NOMO-1 treated with dmso at 0.1 percent for 144 hours (cell line): ENCODE data around the gene CERS2.

Source experiments
- DNase-seq: peaks from one replicate; lab custom pipeline; 2025; ENCODE audit not compliant: unreplicated experiment; lab: John Stamatoyannopoulos, UW

CERS2 gene

GRCh38 chr1:150974580-150975478, at the start of gene CERS2:
CERS2 (minus strand) TSS chr1:150974835; CDS start chr1:150969090, 5,745 bp downstream.
- DNase-seq: peak; percentile 48

GRCh38 chr1:151013518-151013917, 38.9 kb upstream of the CERS2 start:
- DNase-seq: no peak

GRCh38 chr1:151012684-151013471, 38.2 kb upstream of the CERS2 start:
- no peak for DNase-seq

GRCh38 chr1:151011154-151011850, 36.7 kb upstream of the CERS2 start:
- DNase-seq: no peak

- DNase-seq: no peak
These were observed 35.7 kb upstream of the CERS2 start for GRCh38 chr1:151010346-151010726.

GRCh38 chr1:151009674-151010345, 35.2 kb upstream of the CERS2 start:
- DNase-seq: no peak

GRCh38 chr1:151009206-151009587, 34.6 kb upstream of the CERS2 start:
- no peak for DNase-seq

- peak; percentile 88 for DNase-seq
These were observed 33.9 kb upstream of the CERS2 start, which contains the start of gene PRUNE1 for GRCh38 chr1:151008244-151009205. PRUNE1 (plus strand) TSS chr1:151008449; CDS start chr1:151008633, 184 bp downstream.

GRCh38 chr1:151007853-151008243, 33.2 kb upstream of the CERS2 start:
- DNase-seq: no peak

- peak; percentile 79 for DNase-seq
These were observed 31.9 kb upstream of the CERS2 start, which contains the start of gene MINDY1 for GRCh38 chr1:151006327-151007052. MINDY1 (minus strand) TSS chr1:151006902; CDS start chr1:151002617, 4,285 bp downstream.

- no peak for DNase-seq
These were observed 31.2 kb upstream of the CERS2 start for GRCh38 chr1:151005729-151006319.

- peak; percentile 35 for DNase-seq
These were observed 28.5 kb upstream of the CERS2 start for GRCh38 chr1:151003180-151003579.

- no peak for DNase-seq
These were observed 28.0 kb upstream of the CERS2 start for GRCh38 chr1:151002611-151003010.

- DNase-seq: no peak
These were observed 27.4 kb upstream of the CERS2 start for GRCh38 chr1:151002051-151002450.

GRCh38 chr1:151001602-151002001, 27.0 kb upstream of the CERS2 start:
- peak; percentile 17 for DNase-seq

GRCh38 chr1:151000408-151000807, 25.8 kb upstream of the CERS2 start:
- no peak for DNase-seq

- no peak for DNase-seq
These were observed 25.3 kb upstream of the CERS2 start for GRCh38 chr1:150999926-151000325.

- no peak for DNase-seq
These were observed 24.5 kb upstream of the CERS2 start for GRCh38 chr1:150999051-150999674.
